ENCODE results near the gene GPR61. TPM values are rescaled to one million over a fixed set of nuclear protein-coding genes. Genes with fewer than 3 reads are reported as not detected.

Gene GPR61
- total RNA-seq, 1 experiment from 2014 or later = 0.48 TPM

DNA sequence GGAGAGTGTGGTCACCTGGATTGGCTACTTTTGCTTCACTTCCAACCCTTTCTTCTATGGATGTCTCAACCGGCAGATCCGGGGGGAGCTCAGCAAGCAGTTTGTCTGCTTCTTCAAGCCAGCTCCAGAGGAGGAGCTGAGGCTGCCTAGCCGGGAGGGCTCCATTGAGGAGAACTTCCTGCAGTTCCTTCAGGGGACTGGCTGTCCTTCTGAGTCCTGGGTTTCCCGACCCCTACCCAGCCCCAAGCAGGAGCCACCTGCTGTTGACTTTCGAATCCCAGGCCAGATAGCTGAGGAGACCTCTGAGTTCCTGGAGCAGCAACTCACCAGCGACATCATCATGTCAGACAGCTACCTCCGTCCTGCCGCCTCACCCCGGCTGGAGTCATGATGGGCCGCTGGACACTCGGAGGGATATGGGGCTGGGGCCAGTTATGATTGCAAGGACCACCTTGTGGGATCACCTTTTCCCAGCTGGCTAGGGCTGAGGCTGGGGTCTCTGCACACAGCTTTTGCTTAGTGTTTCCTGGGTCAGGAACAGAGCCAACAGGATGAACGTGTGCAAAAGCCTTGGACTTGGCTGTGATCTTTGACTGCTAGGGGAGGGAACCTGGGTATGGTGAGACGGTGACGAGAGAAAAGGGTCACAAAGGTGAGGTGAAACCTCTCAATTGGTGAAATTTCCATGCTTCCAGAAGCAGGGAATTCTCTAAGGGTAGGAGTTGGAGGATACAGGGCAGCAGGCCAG lies 4.5 kb downstream of the GPR61 start:
- no peak overlapping the region for H3K4me2 ChIP-seq (ENCODE audit: insufficient read depth, insufficient read length, low read length)
- no peak overlapping the region for H4K5ac ChIP-seq (ENCODE audit: insufficient read length, low read depth, low read length)
- H4K20me1 ChIP-seq (ENCODE audit: control insufficient read depth, insufficient read depth, insufficient read length) = no peaks in the 10 kb centered on the region
- no peak overlapping the region for H3K27ac ChIP-seq (ENCODE audit: insufficient read length, low read depth, low read length)
- no peak overlapping the region for H3K56ac ChIP-seq (ENCODE audit: insufficient read length, low read depth, low read length)
- no peaks in the 10 kb centered on the region for H3K79me1 ChIP-seq (ENCODE audit: insufficient read depth, low read depth, low read length, poor library complexity, severe bottlenecking)
- H3K4me1 ChIP-seq (ENCODE audit: insufficient read depth, low read length) = no peaks in the 10 kb centered on the region; the same call in 1 of the 2 replicates
- no peak overlapping the region for H3K4ac ChIP-seq (ENCODE audit: low read depth, low read length)
- no peak overlapping the region for H3T11ph ChIP-seq (ENCODE audit: low read length)
- no peak overlapping the region for H3K18ac ChIP-seq (ENCODE audit: insufficient read length, low read depth, low read length)
- H3K14ac ChIP-seq (ENCODE audit: insufficient read depth, low read length) = no peak overlapping the region; the same call in 1 of the 2 replicates
- no peak for DNase-seq
- no peaks in the 10 kb centered on the region for H3K27me3 ChIP-seq (ENCODE audit: insufficient read depth, low read length)
- H2BK120ac ChIP-seq (ENCODE audit: low read depth, low read length, poor library complexity, severe bottlenecking) = no peak overlapping the region
- H3K23me2 ChIP-seq (ENCODE audit: insufficient read length, low read depth, low read length, poor library complexity, severe bottlenecking) = peaks cover 7% of the 10 kb centered on the region
- peaks cover 3% of the 10 kb centered on the region; the same call in 1 of the 2 replicates for H3K79me2 ChIP-seq (ENCODE audit: insufficient read depth, low read length)
- H3K9ac ChIP-seq (ENCODE audit: extremely low read depth, insufficient read length, low read length) = no peak overlapping the region
- H2AFZ ChIP-seq (ENCODE audit: low read length) = no peak overlapping the region
- H3K9me3 ChIP-seq (ENCODE audit: control insufficient read depth, low read depth, low read length) = no peaks in the 10 kb centered on the region
- no CpG with 5 or more reads among the region's 14 CpGs for WGBS (ENCODE audit: extremely low coverage, insufficient read length, low lambda C conversion rate)
- Mint-ChIP-seq H3K36me3 (ENCODE audit: insufficient read depth in 1 of 3, low read depth in 3 of 3) (no peaks in the 10 kb centered on the region; a peak in 1 of 7 replicates), H3K4me3 (no peak overlapping the region), H3K27me3 (ENCODE audit: low read depth) (peaks cover 4% of the 10 kb centered on the region), H3K27ac (no peak overlapping the region), H3K9me3 (no peaks in the 10 kb centered on the region), H3K4me1 (peaks cover 26 to 40% of the 10 kb centered on the region in 2 experiments)
- H4K8ac ChIP-seq (replicated peaks; ENCODE audit: insufficient read length, low read depth, low read length) = no peak overlapping the region
- H2BK20ac ChIP-seq (ENCODE audit: low read depth, low read length, poor library complexity, severe bottlenecking) = no peak overlapping the region
- TF ChIP-seq, protein P1, sequence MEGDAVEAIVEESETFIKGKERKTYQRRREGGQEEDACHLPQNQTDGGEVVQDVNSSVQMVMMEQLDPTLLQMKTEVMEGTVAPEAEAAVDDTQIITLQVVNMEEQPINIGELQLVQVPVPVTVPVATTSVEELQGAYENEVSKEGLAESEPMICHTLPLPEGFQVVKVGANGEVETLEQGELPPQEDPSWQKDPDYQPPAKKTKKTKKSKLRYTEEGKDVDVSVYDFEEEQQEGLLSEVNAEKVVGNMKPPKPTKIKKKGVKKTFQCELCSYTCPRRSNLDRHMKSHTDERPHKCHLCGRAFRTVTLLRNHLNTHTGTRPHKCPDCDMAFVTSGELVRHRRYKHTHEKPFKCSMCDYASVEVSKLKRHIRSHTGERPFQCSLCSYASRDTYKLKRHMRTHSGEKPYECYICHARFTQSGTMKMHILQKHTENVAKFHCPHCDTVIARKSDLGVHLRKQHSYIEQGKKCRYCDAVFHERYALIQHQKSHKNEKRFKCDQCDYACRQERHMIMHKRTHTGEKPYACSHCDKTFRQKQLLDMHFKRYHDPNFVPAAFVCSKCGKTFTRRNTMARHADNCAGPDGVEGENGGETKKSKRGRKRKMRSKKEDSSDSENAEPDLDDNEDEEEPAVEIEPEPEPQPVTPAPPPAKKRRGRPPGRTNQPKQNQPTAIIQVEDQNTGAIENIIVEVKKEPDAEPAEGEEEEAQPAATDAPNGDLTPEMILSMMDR (conservative IDR thresholded peaks at IDR 0.05) = no peak
- no peak overlapping the region for H2BK5ac ChIP-seq (ENCODE audit: insufficient read length, low read length)
- no peak overlapping the region for H2BK15ac ChIP-seq (ENCODE audit: low read depth, low read length)
- H3K23ac ChIP-seq (ENCODE audit: insufficient read length, low read depth, low read length) = no peak overlapping the region
- H2AK5ac ChIP-seq (ENCODE audit: insufficient read length, low read length) = no peak overlapping the region
- no peak overlapping the region for H2BK12ac ChIP-seq (ENCODE audit: insufficient read length, low read depth, low read length)
- no peak overlapping the region for H4K91ac ChIP-seq (ENCODE audit: insufficient read length, low read depth, low read length)
